Activated CD8-positive, alpha-beta memory T cell treated with anti-CD3 and anti-CD28 coated beads for 4 hours (primary cell): ENCODE results near the gene ANKAR.
"Not testable (repeated sequence)": the region's sequence is repeated elsewhere in the genome, so short reads cannot be mapped to it uniquely, and the experiment has no call there.

Source experiments
- DNase-seq, 2 donors: peaks; one replicate each; pipeline ENCODE4 v3.0.0-alpha.2; 2020; ENCODE audit warnings: low read depth in 2 of 2

The ANKAR gene

GRCh38 chr2:189658306-189659212 is 15.9 kb upstream of the ANKAR start:
- DNase-seq: no peak

GRCh38 chr2:189659734-189660133 is 14.7 kb upstream of the ANKAR start:
- DNase-seq: no peak

- DNase-seq: no peak
Observed at GRCh38 chr2:189660803-189661147, 13.7 kb upstream of the ANKAR start.

- peak; percentile 97 to 99 for DNase-seq
Observed at GRCh38 chr2:189661148-189661956, 13.1 kb upstream of the ANKAR start, which contains the start of gene ASNSD1. Gene ASNSD1 (plus strand): TSS chr2:189661459. CDS start chr2:189666133, 4,674 bp downstream.

- DNase-seq: no peak
Observed at GRCh38 chr2:189661957-189662321, 12.5 kb upstream of the ANKAR start.

DNA sequence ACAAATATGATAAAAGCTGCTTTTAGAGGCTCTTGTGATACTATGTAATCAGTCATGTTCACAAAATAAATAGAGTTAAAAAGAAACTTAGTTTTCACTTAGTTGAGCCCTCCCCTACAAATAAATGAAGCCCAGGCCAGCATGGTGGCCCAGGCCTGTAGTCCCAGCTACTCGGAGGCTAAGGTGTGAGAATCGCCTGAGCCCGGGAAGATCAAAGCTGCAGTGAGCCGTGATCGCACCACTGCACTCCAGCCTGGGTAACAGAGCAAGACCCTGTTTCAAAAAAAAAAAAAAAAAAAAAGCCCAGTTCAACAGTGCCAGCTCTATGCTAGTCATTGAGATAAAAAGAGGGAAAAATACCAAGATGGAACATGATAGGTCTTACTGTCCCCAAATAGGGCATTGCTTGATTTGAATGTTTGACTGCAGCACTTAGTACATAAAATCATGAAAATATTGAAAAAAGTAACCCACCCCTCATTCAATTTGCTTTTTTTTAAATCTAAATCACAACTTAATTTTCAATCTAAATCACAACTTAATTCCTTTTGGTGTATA is 11.7 kb upstream of the ANKAR start:
- no peak for DNase-seq

DNA sequence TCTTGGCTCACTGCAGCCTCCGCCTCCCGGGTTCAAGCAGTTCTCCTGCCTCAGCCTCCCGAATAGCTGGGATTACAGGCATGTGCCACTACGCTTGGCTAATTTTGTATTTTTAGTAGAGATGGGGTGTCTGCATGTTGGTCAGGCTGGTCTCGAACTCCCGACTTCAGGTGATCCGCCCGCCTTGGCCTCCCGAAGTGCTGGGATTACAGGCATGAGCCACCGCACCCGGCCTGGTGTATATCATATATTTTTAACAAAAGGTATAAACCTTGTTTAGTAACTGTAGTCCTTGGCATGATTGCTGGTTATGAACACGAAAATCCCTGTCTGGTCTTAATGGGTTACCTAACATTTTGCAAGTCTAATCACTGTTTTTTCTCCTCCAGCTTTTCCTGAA is 11.2 kb upstream of the ANKAR start:
- not testable (repeated sequence) for DNase-seq

- no peak for DNase-seq
Observed at GRCh38 chr2:189669913-189670312, 4.6 kb upstream of the ANKAR start.

DNA sequence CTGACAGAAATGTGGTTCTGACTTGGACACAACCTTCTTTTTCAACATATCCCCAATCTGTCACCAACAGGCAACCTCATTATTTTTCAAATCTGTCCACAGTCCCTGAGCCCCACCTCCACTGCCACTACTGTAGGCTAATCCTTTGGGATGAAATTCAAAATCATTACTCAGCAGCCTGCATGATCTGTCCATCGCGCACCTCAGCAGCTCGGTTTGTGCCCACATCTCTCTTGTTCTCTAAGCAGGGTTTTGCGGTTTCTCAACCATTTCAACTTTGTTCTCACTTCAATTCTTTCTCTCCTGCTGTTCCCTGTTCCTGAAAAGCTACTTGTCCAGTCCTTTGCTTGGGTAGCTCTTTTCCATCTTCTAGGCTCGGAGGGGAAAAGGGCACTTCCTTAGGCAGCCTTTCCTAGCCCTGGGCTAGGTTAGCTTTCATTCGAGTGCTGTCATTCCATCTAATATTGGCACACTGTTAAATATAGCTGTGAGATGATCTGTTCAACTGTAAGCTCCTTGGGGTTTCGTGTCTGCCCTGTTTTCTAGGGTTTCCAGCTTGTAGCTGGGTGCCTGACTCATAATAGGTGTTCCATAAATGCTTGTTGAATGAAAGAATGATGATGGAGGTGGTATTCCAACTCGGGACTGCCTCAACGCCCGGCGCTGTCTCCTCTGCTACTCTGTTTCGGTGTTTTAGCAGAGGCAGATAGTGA is 653 bp upstream of the ANKAR start:
- no peak for DNase-seq

DNA sequence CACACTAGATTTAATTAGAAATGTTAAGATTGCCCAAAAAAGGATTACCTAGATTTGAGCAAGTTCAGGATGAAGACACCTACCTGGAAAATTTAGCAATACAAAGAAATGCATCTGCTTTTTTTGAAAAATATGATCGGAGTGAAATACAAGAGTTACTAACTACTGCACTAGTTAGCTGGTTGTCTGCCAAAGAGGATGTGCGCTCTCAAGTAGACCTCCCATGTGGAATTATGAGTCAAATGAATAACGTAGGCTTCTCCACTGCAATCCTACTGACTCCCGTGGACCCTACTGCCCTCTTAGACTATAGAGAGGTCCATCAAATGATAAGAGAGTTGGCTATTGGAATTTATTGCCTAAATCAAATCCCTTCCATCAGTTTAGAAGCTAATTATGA is 2.0 kb downstream of the ANKAR start:
- no peak for DNase-seq

DNA sequence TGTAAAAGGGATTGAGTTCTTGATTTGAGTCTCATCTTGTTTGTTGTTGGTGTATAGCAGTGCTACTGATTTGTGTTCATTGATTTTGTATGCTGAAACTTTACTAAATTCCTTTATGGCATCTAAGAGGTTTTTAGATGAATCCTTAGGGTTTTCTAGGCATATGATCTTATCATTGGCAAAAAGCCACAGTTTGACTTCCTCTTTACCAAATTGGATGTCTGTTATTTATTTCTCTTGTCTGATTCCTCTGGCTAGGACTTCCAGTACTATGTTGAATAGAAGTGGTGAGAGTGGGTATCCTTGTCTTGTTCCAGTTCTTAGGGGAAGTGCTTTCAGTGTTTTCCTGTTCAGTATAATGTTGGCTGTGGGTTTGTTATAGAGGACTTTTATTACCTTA is 4.8 kb downstream of the ANKAR start:
- no peak for DNase-seq

- no peak for DNase-seq
Observed at GRCh38 chr2:189681203-189681602, 6.7 kb downstream of the ANKAR start.

DNA sequence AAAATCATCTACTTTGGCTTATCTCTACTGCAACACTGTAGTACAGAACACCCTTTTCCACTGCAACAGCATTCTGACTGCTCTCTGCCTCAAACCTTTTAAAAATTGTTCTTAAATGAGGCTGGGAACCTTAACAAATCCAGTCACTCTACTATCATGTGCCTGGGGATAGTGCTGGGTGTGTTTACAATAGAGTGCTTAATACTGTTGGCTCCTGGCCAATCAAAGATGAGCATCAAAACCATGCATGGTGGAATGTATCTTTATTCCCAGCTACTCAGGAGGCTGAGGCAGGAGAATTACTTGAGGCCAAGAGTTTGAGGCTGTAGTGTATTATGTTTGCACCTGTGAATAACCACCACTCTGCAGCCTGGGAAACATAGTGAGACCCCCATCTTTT is 7.4 kb downstream of the ANKAR start:
- no peak for DNase-seq

DNA sequence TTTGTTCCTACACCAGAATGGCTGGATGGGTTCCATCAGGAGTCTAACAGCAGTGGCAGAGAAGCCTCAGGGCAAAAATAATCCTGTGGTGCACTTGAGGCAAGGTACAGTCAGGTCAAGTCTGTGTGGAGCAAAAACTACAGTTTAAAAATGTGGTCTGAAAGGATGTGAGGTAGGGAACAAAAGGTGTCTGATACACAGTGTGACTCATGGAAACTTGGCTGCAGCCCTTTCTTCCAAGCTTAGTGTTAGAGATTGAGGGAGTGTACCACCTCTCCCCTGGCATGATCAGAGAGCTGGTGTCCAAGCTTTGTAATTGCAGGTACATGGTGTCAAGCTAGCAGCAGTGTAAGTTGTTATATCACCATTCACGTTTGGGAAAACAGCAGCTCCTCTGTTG is 8.9 kb downstream of the ANKAR start:
- DNase-seq: no peak

GRCh38 chr2:189684811-189685210 is 10.3 kb downstream of the ANKAR start:
- no peak for DNase-seq

DNA sequence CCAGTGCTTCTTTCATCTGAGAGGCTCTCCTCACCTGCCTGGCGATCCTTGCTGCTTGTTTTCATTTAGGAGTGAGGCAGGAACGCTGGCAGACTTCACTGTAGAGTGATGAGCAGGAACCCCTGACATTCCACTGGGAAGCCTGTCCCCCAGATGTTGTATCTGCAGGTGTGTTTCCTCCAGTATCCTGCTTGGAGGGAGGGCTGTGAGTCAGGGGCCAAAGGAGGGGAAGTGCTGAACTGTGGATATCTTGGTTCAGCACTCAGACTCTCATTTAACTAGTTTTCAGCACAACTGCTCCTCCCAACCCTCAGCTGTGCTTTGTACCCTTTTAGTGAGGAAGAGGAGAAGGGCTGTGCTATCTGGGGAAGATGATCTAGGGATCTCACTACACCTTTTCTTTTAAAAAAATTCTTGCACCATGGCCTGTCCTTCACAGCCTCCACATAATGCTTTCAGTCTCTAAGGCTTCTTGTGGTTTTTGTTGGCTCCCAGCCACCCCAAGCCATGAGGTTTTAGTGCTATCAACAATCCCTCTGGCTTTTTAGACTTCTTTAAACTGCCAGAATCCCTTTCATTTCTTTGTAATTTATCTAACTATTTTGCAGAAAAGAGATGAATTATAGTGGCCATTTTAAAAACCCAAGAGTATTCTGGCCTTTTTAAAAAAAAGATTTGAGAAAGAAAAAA is 11.2 kb downstream of the ANKAR start:
- DNase-seq: no peak

- not testable (repeated sequence) for DNase-seq
Observed at GRCh38 chr2:189687796-189688195, 13.3 kb downstream of the ANKAR start.

DNA sequence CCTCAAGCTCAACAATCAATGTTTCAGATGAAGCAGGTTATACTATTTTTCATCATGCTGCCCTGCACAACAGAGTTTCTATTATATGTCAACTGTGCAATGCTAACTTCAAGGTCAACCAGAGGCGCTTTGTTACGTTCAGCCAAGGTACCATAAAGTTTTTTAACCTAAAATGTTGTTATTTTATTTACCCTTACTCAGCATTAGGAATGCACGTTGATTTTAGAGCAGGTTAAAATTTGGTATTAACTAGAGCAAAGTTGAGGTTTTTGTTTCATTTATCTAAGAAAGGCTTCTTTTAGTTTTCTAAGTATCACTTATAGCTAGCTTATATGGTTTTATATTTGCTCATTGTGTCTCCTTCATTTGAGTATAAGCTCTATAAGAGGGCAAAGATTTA is 21.8 kb downstream of the ANKAR start:
- no peak for DNase-seq

DNA sequence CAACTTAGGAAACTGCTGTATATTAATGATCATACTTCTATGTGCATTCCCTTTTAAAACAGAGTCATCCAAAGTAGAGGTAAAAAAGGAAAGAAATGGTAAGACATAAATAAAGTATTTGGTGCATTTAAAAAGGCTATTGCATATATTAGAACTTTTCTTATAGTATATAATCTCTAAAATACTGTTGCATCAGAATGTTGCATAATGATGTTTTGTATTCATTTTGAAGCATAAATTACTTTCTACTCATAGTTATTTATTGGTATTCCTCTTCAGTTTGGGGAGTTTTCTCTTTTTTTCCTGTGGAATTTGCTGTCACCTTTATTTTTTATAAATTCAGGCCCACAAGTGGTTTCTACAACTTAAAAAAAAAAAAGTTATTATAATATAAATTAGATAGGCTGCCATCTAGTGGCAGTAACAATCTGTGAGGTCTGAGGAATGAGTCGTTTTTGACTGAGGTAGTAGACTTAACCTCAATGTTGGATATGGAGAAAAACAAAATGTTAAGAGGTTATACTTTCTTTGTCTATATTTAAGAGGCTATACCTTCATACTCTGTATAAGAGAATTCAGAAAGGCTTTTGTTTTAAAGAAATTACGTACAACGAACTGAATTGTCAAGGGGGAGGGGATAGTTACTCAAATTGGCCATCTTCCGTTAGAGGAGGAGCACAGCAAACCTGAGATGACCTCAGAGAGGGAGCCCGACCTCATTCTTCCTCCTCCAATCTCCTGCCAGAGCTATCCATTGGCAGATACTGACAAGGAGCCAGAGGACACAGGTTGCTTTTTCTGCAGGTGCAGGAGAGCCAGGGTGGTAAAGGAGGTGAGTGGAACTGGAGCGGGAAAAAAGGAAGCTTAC is 23.8 kb downstream of the ANKAR start:
- no peak for DNase-seq

GRCh38 chr2:189700681-189701080 is 26.2 kb downstream of the ANKAR start:
- no peak for DNase-seq
